Esophagus muscularis mucosa (tissue), 4 donors: Measurements from ENCODE around the gene RIMS3.

Source experiments
- EP300 ChIP-seq: sonication (generic); formaldehyde crosslinking; IDR thresholded peaks from one replicate; pipeline ENCODE4 v1.6.1; 2017; ENCODE audit warnings: antibody characterized with exemption
- POLR2A ChIP-seq: fragments of 450-650 bp; IDR thresholded peaks from one replicate; pipeline ENCODE4 v1.6.1; 2017; ENCODE audit warnings: antibody characterized with exemption, moderate library complexity, mild to moderate bottlenecking, low read depth
- POLR2AphosphoS5 ChIP-seq, 2 donors: sonication (generic); formaldehyde crosslinking; IDR thresholded peaks; one replicate each; pipeline ENCODE4 v1.6.1; 2017; ENCODE audit warnings: antibody characterized with exemption in 2 of 2
- TF ChIP-seq, protein P1 (sequence below), 3 experiments: fragments of 200-600 bp in 2 of 3; fragments of 450-650 bp in 1 of 3; sonication (generic) in 2 of 3; IDR thresholded peaks; one replicate each; pipeline ENCODE4 v1.5.1; 2017 to 2019; ENCODE audit warnings: antibody characterized with exemption in 3 of 3, mild to moderate bottlenecking in 2 of 3, moderate library complexity in 1 of 3

- no peak for TF ChIP-seq EP300
- no peak for TF ChIP-seq POLR2AphosphoS5 (IDR thresholded peaks at IDR 0.05)
- TF ChIP-seq, protein P1, sequence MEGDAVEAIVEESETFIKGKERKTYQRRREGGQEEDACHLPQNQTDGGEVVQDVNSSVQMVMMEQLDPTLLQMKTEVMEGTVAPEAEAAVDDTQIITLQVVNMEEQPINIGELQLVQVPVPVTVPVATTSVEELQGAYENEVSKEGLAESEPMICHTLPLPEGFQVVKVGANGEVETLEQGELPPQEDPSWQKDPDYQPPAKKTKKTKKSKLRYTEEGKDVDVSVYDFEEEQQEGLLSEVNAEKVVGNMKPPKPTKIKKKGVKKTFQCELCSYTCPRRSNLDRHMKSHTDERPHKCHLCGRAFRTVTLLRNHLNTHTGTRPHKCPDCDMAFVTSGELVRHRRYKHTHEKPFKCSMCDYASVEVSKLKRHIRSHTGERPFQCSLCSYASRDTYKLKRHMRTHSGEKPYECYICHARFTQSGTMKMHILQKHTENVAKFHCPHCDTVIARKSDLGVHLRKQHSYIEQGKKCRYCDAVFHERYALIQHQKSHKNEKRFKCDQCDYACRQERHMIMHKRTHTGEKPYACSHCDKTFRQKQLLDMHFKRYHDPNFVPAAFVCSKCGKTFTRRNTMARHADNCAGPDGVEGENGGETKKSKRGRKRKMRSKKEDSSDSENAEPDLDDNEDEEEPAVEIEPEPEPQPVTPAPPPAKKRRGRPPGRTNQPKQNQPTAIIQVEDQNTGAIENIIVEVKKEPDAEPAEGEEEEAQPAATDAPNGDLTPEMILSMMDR (IDR thresholded peaks at IDR 0.05): no peak
- TF ChIP-seq POLR2A: no peak
Observed at GRCh38 chr1:40652468-40652867, 13.0 kb downstream of the RIMS3 start.
